GM12865 (cell line): ENCODE results near the gene RASA3.
"Not testable (repeated sequence)": the region's sequence is repeated elsewhere in the genome, so short reads cannot be mapped to it uniquely, and the experiment has no call there.

ENCODE experiments used
- DNase-seq: peaks from one replicate; pipeline ENCODE4 v3.0.0; 2010; ENCODE audit warnings: low read depth
- H3K4me3 ChIP-seq: 2 replicates; pipeline ENCODE4 v1.5.1; 2011; ENCODE audit warnings: mild to moderate bottlenecking, low read depth, low read length, control low read depth
- TF ChIP-seq, protein P1 (sequence below): IDR thresholded peaks from 2 replicates; pipeline ENCODE4 v1.5.1; 2011; ENCODE audit warnings: low read length, control low read depth, low read depth, inconsistent platforms; ENCODE audit not compliant: insufficient read depth; ENCODE audit errors: missing control alignments

RASA3 gene

DNA sequence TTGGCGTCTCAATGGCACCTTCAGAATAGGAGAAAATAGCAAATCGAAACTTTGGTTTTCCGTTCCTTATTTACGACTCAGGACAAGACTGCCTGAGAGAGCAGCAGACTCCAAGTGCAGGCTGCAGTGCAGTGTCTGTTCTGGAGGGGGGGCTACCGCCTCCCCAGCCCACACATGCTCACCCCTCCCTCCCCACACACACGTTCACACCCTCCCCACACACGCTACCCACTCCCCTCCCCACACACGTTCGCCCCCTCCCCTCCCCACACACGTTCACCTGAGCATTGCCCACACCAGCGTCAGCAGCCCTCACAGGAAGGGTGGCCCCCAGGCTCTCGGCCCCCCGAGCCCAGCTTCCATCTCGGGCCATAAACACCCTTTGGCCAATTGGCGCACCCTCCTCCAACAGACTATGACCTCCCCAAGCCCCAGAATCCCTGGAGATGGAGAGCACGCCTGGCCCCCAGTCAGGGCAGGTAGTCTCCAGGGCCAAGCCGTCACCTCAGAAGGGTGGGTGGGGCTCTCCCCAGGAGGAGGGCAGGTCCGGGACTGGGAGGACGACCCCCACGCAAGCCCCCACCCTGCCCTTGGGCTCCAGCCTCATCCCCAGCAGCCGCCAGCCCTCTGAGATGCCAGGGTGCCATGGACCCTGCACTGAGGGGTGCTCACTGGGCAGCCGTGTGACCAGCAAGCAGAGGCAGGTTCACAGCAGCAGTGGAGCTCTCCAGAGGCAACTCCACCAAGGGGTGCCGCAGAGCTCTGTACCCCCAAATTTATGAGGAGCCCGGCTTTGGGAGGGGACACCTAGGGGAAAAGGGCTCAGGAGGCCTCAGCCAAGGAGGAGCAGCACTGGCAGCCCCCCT lies 27.5 kb downstream of the RASA3 start:
- DNase-seq = no peak
- TF ChIP-seq, protein P1, sequence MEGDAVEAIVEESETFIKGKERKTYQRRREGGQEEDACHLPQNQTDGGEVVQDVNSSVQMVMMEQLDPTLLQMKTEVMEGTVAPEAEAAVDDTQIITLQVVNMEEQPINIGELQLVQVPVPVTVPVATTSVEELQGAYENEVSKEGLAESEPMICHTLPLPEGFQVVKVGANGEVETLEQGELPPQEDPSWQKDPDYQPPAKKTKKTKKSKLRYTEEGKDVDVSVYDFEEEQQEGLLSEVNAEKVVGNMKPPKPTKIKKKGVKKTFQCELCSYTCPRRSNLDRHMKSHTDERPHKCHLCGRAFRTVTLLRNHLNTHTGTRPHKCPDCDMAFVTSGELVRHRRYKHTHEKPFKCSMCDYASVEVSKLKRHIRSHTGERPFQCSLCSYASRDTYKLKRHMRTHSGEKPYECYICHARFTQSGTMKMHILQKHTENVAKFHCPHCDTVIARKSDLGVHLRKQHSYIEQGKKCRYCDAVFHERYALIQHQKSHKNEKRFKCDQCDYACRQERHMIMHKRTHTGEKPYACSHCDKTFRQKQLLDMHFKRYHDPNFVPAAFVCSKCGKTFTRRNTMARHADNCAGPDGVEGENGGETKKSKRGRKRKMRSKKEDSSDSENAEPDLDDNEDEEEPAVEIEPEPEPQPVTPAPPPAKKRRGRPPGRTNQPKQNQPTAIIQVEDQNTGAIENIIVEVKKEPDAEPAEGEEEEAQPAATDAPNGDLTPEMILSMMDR = no peak
- H3K4me3 ChIP-seq = no peak overlapping the region

DNA sequence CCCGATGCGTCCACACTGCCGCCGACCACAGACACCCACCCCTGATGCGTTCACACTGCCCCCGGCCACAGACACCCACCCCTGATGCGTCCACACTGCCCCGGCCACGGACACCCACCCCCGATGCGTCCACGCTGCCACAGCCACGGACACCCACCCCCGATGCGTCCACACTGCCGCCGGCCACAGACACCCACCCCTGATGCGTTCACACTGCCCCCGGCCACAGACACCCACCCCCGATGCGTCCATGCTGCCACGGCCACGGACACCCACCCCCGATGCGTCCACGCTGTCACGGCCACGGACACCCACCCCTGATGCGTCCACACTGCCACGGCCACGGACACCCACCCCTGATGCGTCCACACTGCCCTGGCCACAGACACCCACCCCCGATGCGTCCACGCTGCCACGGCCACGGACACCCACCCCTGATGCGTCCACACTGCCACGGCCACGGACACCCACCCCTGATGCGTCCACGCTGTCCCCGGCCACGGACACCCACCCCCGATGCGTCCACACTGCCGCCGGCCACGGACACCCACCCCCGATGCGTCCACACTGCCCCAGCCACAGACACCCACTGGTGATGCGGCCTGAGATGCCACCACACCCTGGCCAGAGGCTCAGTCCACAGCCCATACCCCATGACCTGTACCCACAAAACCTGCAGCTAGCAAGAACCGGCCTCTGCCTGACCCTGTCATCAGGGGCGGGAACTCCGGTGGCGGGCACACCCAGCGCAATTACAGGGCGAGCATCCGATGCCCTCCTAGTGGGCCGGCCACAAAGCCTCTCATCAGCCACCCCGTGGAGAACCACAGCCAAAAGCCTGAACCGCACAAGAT lies 28.4 kb downstream of the RASA3 start:
- no peak overlapping the region for H3K4me3 ChIP-seq
- no peak for DNase-seq
- TF ChIP-seq, protein P1 = no peak

DNA sequence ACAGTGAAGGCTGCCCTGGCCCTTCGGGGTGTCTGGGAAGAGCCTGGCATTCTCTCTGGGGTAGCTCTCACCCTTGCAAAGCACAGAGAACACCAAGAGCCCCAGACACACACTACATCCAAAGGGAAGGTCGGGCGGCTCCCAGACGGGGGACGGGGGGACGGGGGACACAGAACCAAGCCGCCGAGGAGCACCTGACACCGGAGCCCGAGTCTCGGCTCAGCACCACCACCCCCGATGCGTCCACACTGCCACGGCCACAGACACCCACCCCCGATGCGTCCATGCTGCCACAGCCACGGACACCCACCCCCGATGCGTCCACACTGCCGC lies 29.2 kb downstream of the RASA3 start:
- DNase-seq, H3K4me3 ChIP-seq: not testable (repeated sequence)

DNA sequence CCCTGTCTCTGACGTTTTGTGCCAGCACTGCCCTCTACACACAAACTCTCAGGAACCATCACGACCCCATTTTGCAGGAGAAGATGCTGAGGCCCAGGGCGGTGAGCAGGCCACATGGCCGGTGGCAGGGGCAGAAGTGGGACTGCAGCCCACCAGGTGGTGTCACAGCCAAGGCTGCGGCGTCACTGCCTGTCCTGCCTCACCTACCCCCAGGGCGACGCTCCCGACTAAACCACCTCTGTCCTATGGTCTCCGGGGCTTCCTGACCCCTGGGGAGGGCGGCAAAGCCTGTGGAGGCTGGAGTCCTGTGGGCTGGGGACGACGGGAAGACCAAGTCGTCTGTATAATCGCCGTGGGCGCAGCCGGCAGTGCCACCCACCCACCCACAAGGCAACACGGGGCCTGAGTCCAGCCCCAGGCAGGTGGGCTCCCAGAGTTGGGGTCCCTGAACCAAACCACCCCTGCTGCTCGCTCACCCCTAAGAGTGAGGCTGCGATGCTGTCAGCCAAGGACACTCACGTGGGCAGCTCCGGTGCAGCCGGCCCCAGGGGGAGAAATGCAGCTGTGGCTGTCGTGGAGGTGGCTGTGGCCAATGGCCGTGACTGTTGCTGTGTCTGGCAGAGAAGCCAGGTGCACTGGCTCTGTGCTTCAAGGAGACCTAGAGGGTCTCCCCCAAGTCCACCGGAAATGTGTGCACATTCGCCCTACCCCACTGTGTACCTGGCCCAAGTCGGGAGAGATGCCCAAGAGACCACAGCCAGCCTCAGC lies 29.7 kb downstream of the RASA3 start:
- no peak overlapping the region for H3K4me3 ChIP-seq
- TF ChIP-seq, protein P1 = no peak
- DNase-seq = no peak

DNA sequence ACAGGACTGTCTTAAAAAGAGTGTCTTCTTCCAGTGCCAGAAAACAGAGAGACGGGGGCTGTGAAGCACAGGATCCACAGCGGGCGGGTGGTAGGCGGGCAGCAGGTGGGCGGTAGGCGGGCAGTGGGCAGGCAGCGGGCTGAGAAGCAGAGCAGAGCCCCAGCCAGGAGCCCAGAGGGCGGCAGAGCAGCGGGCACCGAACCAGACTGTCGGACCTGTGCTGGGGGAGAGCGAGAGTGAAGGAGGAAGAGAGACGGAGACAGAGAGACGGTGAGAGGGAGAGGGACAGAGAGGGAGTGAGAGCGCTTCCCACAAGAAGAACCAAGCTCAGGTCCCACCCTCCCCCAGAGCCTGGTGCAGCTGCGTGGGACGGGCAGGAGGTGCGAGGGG lies 30.3 kb downstream of the RASA3 start:
- no peak overlapping the region for H3K4me3 ChIP-seq
- no peak for DNase-seq

DNA sequence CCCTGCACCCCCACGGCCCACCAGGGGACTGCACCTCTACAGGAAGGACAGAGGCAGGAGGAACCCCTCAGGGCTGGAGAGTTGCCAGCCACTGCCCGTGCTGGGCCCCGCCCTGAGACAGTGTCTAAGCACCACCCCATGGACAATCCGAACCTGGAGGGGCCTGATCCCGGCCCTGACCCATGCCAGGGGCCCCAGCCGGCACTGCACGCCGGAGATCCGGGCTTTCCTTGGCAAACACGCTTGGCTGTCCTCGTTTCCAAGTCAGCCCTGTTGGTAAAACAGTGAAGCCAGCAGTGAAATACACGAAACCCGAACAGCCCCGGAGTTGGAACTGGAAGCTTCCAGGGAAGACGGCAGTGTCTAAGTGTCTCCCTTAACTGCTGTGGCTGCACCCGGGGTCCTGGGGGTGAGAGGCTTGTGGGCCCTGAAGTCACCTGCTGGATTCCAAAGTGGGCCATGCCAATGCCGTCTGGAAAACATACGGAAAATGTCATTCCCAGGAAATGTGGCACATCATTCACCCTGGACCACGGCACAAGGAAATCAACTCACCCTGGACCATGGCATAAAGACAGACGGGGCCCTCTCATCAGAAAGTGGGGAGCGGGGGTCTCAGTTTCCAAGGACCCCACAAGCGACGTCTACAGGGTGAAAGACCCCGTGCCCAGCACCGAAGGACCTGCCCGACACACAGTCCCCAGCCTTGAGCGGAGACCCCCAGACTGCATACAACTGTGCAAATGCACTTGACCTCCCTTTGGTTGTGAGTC lies 30.9 kb downstream of the RASA3 start:
- no peak for DNase-seq
- H3K4me3 ChIP-seq = no peak overlapping the region
- TF ChIP-seq, protein P1 = no peak

More for the DNA sequence above, 30.3 kb downstream of the RASA3 start:
- TF ChIP-seq, protein P1 = no peak
